NCI-H146 treated with DMSO at 0.1 percent for 48 hours (cell line): Measurements from ENCODE around the gene F13B.
"Not testable (repeated sequence)": the region's sequence is repeated elsewhere in the genome, so short reads cannot be mapped to it uniquely, and the experiment has no call there.

ENCODE experiments used
- DNase-seq: peaks from one replicate; lab custom pipeline; 2025; ENCODE audit not compliant: unreplicated experiment; lab: John Stamatoyannopoulos, UW

F13B gene, protein sequence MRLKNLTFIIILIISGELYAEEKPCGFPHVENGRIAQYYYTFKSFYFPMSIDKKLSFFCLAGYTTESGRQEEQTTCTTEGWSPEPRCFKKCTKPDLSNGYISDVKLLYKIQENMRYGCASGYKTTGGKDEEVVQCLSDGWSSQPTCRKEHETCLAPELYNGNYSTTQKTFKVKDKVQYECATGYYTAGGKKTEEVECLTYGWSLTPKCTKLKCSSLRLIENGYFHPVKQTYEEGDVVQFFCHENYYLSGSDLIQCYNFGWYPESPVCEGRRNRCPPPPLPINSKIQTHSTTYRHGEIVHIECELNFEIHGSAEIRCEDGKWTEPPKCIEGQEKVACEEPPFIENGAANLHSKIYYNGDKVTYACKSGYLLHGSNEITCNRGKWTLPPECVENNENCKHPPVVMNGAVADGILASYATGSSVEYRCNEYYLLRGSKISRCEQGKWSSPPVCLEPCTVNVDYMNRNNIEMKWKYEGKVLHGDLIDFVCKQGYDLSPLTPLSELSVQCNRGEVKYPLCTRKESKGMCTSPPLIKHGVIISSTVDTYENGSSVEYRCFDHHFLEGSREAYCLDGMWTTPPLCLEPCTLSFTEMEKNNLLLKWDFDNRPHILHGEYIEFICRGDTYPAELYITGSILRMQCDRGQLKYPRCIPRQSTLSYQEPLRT

GRCh38 chr1:197066719-197067456, at the start of gene F13B:
Gene F13B (minus strand): TSS chr1:197067260. CDS start chr1:197067223, 37 bp downstream.
- DNase-seq = no peak

DNA sequence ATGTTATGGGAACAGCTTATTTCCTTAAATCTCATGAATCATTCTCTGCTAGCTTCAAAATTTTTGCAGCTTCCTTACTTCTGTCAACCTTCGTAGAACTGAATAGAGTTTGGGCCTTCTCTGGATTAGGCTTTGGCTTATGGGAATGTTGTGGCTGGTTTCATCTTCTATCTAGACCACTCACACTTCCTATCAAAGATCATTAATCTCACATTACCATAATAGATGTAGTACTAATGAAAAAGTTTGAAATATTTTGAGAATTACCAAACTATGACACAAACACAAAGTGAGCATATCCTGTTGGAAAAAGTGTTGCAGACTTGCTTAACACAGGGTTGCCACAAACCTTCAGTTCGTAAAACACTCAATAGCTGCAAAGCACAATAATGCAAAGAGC, 49.1 kb upstream of the F13B start:
- no peak for DNase-seq

DNA sequence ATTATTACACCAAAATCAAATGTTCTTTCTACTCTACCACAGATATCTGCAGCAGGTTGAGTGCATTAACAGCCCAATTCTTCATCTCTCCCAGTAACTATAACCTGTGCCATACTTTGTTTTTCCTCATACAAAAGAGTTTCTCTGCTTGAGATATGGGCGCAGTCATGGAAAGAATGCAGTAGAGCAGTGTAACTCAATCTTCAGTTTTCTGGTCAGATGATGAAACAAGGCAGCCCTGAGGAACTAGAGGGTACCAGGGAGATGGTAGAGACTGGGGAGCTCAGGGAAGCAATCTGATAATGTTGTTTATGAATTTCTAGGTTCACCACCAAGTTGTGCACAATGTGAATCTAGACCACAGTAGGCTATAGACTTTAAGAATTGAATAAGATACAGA, 39.8 kb upstream of the F13B start:
- no peak for DNase-seq

DNA sequence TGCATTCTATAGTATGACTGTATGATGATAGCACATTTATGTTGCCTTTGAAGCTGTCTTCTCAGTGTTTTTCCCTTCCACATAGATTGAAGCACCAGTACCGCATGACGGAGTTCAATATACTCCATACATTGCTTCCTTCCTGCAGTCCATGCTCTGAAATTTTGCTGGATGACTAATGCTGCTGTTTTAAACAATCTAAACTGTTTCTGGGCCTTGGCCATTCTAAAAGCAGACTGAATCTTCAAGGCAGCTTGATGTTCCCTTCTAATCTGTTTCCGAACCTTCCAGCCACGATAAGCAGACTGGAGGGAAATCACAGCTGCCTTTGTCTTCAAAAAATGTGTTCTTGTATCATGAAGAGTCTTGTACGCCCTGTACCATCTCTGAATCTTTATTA, 36.2 kb upstream of the F13B start:
- DNase-seq = no peak

GRCh38 chr1:197101978-197102377, 34.9 kb upstream of the F13B start:
- no peak for DNase-seq

- DNase-seq = no peak
These were observed 33.6 kb upstream of the F13B start for GRCh38 chr1:197100677-197101076.

GRCh38 chr1:197099444-197099843, 32.4 kb upstream of the F13B start:
- no peak for DNase-seq

GRCh38 chr1:197096971-197097370, 29.9 kb upstream of the F13B start:
- not testable (repeated sequence) for DNase-seq

DNA sequence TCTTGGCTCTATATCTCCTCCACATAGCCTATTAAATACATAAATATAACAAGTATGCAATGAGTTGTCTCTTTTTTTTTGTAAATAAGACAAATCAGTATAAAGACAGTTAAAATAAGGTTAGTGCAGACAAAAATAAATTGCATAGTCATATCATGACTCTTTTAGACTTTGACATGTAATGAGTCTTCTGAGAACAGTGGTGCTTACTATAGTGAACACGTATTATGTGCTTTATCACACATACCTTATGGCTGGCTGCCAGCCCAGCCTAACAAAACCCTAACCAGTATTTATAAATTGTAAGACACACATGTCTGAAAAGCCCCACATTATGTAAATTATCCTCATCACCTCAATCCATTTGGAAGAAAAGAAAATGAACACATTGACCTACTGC, 29.1 kb upstream of the F13B start:
- no peak for DNase-seq

DNA sequence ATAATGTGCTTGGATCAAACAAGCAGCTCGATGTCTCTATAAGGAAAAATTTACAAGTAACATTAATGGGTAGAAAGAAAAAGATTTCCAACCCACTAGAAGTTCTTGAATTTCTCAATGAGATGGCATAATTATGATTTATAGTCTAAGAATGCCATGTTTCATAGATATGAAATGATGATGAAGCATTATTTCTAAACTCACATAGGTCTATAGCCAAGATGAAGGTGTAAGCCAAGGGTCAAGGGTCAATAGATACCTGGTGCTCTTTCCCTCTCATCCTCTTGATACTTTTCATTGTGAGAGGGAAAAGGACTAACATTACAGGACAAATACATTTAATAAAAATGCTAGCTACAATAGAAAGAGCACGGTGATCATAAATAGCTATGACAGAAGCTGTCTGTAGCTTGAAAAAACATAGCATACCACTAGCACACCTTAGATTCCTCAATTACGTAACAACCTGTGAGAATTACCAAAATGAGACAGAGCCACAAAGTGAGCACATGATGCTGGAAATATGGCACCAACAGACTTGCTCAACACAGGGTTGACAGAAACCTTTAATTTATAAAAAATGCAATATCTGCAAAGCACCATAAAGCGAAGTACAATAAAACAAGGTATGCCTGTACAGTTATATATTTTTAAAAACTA, 26.3 kb upstream of the F13B start:
- no peak for DNase-seq

DNA sequence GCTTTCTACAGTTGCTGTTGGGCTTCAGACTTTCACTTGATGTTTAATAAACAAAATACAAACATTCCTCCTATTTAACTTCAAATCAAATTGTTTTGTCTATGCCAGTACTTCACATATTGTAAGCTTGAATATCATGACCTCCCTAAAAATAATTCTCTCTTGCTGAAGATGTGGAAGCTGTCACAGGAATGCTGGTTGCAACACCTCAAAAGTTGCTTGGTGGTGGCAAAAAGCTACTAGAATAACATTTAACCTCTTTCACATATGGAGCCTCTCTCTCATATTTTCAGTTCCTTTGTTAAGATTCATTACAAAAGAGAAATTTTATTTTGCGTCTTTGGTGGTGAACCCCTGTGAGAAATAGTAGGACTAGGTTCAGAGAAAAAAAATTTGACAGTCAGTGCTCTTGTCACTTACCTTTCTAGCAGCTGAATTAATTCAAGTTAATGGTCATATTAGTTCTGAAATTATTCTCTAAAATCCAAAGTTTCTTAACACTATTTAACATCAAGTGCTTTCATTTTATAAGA, 25.5 kb upstream of the F13B start:
- no peak for DNase-seq

DNA sequence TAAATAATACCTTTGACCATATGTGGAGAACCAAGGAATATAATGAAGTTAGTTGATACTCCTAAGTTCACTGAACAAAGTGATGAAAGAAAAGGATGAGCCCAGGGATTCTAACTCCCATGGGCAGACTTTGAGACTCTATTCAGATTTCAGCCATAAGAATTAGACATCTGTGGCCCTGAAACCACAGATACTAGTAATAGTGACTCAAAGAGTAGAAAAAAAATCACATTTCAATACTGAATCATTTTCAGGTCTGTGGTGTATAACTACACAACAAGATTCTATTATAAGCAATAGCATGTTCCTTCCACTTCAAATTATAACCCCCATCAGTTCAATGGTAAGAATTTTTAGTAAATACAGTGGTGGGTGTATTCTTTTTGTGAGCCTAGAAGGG, 16.4 kb upstream of the F13B start:
- DNase-seq = no peak

GRCh38 chr1:197081117-197081753, 14.2 kb upstream of the F13B start:
- DNase-seq = no peak

GRCh38 chr1:197080323-197080722, 13.3 kb upstream of the F13B start:
- DNase-seq = no peak

- DNase-seq = no peak
These were observed 9.5 kb upstream of the F13B start for GRCh38 chr1:197076585-197076984.

DNA sequence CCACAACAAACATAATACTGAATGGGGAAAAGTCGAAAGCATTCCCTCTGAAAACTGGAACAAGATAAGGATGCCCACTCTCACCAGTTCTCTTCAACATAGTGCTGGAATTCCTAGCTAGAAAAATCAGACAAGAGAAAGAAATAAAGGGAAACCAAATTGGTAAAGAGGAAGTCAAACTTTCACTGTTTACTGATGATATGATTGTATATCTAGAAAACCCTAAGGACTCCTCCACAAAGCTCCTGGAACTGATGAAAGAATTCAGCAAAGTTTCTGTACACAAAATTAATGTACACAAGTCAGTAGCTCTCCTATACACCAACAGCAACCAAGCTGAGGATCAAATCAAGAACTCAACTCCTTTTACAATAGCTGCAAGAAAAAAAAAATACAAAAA, 6.9 kb upstream of the F13B start:
- DNase-seq = no peak

DNA sequence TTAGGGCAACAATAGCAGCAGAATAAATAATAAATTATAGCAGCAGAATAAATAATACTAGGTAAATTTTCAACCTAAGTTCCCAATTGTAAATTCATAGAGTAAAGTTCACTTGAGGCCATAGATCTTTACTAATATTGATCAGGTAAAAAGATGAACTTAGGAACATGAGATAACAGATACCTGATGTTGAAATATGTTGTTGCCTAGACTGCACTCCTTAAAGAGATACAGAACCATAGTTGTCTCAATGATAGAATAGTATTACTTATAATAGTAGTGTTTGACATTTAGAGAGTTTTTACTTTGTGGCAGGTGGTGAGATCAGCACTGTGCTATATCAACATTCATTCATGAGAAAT, 378 bp upstream of the F13B start:
- DNase-seq = no peak

GRCh38 chr1:197066277-197066676, 783 bp downstream of the F13B start:
- no peak for DNase-seq

DNA sequence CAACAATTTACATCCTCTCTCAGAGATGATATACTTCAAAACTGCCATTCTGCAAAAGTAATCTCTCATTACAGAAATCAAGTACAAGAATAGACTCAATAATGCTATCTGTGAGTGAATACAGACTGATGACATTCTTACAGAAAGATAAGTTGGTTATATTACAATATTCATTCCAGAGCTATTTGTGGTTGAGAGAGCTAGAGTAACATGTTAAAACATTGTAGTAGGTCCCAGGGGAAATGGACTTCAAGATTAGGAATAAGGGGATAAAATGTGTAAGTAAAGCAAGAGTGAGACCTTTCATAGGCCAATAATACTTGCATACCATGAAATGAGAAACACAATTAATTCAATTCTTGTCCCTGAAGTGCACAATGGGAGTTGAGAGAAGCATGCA, 1.5 kb downstream of the F13B start:
- no peak for DNase-seq

DNA sequence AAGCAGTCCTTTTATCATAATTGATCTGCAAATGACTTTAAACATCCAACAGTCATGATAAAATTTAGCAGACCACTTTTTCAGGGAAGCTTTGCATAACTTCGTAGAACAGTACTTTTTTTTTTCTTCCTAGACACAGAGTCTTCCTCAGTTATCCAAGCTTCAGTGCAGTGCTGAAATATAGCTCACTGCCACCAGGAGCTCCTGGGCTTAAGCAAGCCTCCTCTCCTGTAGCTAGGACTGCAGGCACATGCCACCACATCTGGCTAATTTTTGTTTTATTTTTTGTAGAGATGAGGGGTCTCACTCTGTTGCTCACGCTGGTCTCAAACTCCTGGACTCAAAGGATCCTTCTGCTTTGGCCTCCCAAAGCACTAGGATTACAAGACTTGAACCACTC, 3.8 kb downstream of the F13B start:
- no peak for DNase-seq

GRCh38 chr1:197062692-197063091, 4.4 kb downstream of the F13B start:
- DNase-seq = no peak
